GM23338 (cell line): ENCODE results near the gene BCR.

Experiments
- CREB1 ChIP-seq: fragments of 250-450 bp; sonication (Bioruptor Pico); IDR thresholded peaks from 2 replicates; pipeline ENCODE4 v1.5.0; 2020; ENCODE audit warnings: low read depth, mild to moderate bottlenecking, moderate library complexity
- CTCF ChIP-seq, 2 experiments: fragments of 200-600 bp in 1 of 2; sonication (generic) in 1 of 2; conservative IDR thresholded peaks; 2 replicates each; pipeline versions ENCODE4 v1.5.1 to v1.6.1; 2016 to 2017; ENCODE audit warnings: antibody characterized with exemption in 2 of 2, low read depth in 2 of 2, mild to moderate bottlenecking in 2 of 2, moderate library complexity in 1 of 2
- ETS1 ChIP-seq: IDR thresholded peaks from 2 replicates; pipeline ENCODE4 v1.6.1; 2016; ENCODE audit warnings: antibody characterized with exemption
- EZH2 ChIP-seq: fragments of 200-600 bp; sonication (generic); IDR thresholded peaks from one replicate; pipeline ENCODE4 v1.8.0; 2017; ENCODE audit warnings: antibody characterized with exemption, mild to moderate bottlenecking, low read depth; ENCODE audit not compliant: unreplicated experiment
- EZH2phosphoT487 ChIP-seq: fragments of 200-600 bp; sonication (generic); IDR thresholded peaks from one replicate; pipeline ENCODE4 v1.8.1; 2018; ENCODE audit warnings: antibody characterized with exemption; ENCODE audit not compliant: unreplicated experiment
- JUNB ChIP-seq: IDR thresholded peaks from one replicate; pipeline ENCODE4 v1.6.1; 2016; ENCODE audit warnings: antibody characterized with exemption; ENCODE audit not compliant: unreplicated experiment
- POLR2AphosphoS5 ChIP-seq: IDR thresholded peaks from 2 replicates; pipeline ENCODE4 v1.6.1; 2016; ENCODE audit warnings: antibody characterized with exemption, low read depth
- STAT1 ChIP-seq: IDR thresholded peaks from one replicate; pipeline ENCODE4 v1.6.1; 2016; ENCODE audit warnings: antibody characterized with exemption; ENCODE audit not compliant: unreplicated experiment
- ZNF331 ChIP-seq: fragments of 250-450 bp; sonication (Bioruptor Pico); IDR thresholded peaks from 2 replicates; pipeline ENCODE4 v1.5.0; 2020; ENCODE audit warnings: low read depth, mild to moderate bottlenecking, moderate library complexity
- ZNF462 ChIP-seq: fragments of 250-450 bp; sonication (Bioruptor Pico); IDR thresholded peaks from 2 replicates; pipeline ENCODE4 v1.5.0; 2020; ENCODE audit warnings: mild to moderate bottlenecking, moderate library complexity
- TF ChIP-seq, protein P1 (sequence below): IDR thresholded peaks from one replicate; pipeline ENCODE4 v1.6.1; 2018; ENCODE audit warnings: antibody characterized with exemption; ENCODE audit not compliant: unreplicated experiment

DNA sequence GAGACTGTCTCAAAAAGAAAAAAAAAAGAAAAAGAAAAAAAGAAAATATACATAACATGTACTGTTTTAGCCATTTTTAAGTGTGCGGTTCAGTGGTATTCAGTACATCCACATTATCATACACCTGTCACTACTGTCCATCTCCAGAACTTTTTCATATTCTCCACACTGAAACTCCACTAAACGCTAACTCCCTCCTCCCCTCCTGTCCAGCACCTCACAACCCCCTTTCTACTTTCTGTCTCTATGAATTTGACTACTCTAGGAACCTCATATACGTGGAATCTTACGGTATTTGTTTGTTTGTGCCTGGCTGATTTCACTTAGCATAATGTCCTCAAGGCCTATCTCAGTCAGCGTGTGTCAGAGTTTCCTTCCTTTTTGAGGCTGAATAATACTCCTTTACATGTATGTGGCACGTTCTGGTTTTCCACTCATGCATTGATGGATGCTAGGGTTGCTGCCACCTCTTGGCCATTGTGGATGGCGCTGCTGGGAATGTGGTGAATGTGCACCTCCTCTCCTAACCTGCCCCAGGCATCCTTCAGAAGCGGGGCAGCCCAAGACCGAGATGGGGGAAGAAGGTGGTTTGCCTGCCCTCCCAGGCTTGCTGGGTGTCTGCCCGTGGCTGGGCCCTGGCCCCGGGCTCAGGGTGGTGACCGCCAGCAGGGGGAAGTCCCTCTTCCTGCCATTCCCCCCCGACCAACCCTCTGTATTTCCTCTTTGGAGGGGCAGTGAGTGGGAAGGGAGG is 60.5 kb downstream of the BCR start:
- TF ChIP-seq ZNF331 (CRISPR knock-in tag) = no peak
- TF ChIP-seq CTCF (conservative IDR thresholded peaks at IDR 0.05; ENCODE audit: low read depth in 2 of 2) = peak; percentile 62
- TF ChIP-seq EZH2 = no peak
- no peak for TF ChIP-seq STAT1
- no peak for TF ChIP-seq POLR2AphosphoS5
- no peak for TF ChIP-seq JUNB
- TF ChIP-seq, protein P1, sequence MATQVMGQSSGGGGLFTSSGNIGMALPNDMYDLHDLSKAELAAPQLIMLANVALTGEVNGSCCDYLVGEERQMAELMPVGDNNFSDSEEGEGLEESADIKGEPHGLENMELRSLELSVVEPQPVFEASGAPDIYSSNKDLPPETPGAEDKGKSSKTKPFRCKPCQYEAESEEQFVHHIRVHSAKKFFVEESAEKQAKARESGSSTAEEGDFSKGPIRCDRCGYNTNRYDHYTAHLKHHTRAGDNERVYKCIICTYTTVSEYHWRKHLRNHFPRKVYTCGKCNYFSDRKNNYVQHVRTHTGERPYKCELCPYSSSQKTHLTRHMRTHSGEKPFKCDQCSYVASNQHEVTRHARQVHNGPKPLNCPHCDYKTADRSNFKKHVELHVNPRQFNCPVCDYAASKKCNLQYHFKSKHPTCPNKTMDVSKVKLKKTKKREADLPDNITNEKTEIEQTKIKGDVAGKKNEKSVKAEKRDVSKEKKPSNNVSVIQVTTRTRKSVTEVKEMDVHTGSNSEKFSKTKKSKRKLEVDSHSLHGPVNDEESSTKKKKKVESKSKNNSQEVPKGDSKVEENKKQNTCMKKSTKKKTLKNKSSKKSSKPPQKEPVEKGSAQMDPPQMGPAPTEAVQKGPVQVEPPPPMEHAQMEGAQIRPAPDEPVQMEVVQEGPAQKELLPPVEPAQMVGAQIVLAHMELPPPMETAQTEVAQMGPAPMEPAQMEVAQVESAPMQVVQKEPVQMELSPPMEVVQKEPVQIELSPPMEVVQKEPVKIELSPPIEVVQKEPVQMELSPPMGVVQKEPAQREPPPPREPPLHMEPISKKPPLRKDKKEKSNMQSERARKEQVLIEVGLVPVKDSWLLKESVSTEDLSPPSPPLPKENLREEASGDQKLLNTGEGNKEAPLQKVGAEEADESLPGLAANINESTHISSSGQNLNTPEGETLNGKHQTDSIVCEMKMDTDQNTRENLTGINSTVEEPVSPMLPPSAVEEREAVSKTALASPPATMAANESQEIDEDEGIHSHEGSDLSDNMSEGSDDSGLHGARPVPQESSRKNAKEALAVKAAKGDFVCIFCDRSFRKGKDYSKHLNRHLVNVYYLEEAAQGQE = no peak
- TF ChIP-seq EZH2phosphoT487 = no peak
- no peak for TF ChIP-seq CREB1 (CRISPR knock-in tag)
- TF ChIP-seq ZNF462 = no peak
- TF ChIP-seq ETS1 = no peak
